Stimulated activated CD8-positive, alpha-beta memory T cell treated with anti-CD3 and anti-CD28 coated beads, Interleukin-2, amount 100 ng/mL, for 1 hour (primary cell): ENCODE results near the gene SCN8A.

ENCODE experiments used
- DNase-seq, 2 donors: peaks; one replicate each; pipeline ENCODE4 v3.0.0-alpha.2; 2020; ENCODE audit warnings: low read depth in 2 of 2

The SCN8A gene

DNA sequence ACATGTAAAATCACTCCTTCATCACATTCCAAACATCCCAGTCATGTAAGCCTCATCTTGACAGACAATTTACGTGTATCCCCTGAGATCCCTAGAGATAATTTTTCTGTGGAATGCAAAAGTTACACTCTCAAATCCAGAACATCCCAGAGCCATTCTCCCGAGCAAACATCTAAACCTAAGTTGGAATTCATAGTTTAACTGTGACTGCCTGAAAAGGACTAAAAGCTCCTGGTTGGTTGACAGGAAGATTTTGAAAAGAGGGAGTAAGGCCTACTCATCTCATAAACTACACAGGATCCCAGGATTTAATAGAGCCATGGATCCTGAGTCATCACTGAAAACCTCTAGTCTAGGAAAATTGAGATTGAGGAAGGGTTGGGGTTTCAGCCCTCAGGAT is 123.6 kb downstream of the SCN8A start:
- DNase-seq = no peak

DNA sequence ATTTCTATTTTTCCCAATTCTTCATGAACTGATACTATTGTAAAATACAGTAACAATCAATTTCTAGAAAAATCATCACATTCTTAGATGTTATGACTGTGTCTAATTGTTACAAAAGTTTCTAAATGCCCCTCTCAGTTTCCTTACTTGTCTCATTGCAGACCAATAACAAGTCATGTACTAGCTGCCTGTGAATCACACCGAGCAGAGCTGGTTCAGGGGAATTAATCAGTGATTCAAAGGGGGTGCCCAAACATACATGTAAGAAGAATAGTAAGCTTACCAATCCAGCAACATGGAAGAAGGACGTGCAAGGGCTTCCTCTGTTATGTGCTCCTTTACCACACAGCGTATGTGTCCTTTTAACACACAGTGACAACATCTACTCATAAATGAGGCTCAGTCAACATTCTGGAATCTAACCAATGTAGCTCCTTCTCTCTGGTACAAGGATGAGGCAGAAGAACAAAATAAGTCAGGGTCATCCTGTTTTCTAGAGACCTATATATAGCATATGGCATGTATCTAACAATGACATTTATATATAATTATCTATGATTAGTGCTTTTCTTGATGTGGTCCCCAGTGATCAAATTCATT is 126.4 kb downstream of the SCN8A start:
- DNase-seq = no peak

DNA sequence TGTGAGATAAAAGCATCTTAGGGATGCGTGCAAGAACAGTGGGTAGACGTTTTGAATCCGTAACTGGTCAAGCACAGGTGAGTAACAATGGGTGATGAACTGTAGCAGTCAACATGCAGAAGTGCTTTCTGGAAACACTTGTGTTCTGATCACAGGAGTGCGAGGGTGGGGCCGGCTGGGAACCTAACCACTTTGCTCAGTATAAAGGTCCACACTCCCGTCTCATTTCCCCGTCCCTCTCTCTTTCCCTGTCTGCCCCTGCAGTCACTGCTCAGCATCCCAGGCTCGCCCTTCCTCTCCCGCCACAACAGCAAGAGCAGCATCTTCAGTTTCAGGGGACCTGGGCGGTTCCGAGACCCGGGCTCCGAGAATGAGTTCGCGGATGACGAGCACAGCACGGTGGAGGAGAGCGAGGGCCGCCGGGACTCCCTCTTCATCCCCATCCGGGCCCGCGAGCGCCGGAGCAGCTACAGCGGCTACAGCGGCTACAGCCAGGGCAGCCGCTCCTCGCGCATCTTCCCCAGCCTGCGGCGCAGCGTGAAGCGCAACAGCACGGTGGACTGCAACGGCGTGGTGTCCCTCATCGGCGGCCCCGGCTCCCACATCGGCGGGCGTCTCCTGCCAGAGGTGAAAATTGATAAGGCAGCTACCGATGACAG is 130.4 kb downstream of the SCN8A start:
- DNase-seq = peak in 1 of 2 donors; percentile 10

DNA sequence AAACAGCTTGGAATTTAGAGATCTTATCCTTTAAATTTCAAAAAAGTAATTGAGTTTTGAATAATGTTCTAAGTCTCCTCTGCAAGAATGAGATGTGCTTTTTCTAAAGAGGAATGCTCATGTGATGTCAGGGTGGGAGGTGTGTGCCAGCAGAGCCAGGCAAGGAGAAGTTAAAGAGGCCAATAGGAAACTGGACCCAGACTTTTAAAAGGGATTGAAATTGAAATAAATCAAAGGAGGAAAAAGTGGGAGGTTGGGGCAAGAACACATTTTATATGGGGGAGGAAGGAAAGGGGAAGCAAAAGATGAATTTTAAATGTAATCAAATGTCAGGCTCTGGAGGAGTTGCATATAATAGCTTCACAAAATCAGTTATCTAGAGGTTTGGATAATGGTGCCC is 131.4 kb downstream of the SCN8A start:
- no peak for DNase-seq

DNA sequence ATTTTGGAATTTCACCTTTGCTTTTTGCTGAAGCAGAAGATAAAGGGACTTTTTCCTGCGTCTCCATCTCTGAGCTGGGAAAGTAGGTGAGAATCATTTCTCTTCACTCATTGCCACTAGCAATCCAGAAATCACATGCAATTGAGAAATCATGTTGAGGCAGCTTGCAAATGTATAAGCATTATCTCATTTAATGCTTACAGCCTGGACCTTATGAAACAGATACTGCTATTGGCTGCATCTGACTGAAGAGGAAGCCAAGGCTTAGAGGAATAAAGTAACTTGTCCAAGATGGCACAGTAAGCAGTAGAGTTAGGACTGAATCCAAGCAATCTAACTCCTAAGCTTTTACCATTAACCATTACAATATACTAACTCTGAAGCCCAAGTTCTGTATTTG is 135.1 kb downstream of the SCN8A start:
- DNase-seq = no peak

DNA sequence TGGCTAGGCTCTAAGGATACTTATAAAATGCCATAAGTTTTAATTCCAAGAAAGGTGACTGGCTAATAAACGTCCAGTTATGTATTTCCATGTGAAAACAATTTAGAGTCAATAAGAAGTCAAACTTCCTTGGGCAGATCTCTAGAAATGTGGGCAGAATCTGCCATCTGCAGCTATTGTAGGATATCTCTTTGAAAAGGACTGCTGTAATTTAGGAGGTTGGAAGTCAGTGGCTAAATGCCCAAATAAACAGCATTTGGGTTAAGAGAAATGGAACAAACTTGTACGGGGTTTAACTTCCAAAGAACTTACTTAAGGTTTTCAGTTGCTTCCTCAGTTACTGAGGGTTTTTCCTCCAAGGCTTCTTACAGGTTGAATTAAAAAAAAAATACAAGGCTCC is 135.9 kb downstream of the SCN8A start:
- DNase-seq = no peak

DNA sequence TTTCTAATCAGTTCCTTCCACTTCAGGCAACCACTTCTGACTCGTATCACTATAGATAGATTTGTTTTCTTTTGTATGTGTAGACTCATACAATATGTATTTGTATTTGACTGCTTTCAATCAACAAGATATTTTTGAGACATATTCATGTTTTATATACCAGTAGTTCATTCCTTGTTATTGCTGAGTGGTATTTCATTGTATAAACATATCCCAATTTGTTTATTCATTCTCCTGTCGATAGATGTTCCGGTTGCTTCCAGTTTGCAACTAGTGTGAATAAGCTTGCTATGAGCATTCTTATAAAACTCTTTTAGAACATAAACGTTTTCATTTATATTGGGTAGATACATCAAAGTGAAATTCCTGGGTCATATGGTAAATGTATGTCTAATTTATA is 138.3 kb downstream of the SCN8A start:
- no peak for DNase-seq

DNA sequence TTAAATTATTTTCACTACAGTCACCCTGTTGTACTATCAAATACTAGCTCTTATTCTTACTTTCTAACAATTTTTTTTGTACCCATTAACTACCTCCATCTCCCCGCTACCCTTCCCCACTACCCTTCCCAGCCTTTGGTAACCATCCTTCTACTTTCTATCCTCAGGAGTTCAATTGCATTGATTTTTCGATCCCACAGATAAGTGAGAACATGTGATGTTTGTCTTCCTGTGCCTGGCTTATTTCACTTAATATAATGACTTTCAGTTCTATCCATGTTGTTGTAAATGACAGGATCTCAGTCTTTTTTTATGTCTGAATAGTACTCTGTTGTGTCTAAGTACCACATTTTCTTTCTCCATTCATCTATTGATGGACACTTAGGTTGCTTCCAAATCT is 139.7 kb downstream of the SCN8A start:
- no peak for DNase-seq

DNA sequence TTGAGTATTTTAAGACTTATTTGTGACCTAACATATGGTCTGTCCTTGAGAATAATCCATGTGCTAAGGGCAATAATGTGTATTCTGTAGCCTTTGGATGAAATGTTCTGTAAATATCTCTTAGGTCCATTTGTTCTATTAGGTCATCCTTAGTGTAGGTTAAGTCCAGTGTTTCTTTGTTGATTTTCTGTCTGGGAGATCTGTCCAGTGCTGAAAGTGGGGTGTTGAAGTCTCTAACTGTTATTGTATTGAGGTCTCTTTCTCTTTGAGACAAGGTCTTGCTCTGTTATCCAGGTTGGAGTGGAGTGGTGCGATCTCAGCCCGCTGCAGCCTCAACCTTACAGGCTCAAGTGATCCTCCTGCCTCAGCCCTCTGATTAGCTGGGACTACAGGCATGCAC is 149.5 kb downstream of the SCN8A start:
- DNase-seq = no peak

DNA sequence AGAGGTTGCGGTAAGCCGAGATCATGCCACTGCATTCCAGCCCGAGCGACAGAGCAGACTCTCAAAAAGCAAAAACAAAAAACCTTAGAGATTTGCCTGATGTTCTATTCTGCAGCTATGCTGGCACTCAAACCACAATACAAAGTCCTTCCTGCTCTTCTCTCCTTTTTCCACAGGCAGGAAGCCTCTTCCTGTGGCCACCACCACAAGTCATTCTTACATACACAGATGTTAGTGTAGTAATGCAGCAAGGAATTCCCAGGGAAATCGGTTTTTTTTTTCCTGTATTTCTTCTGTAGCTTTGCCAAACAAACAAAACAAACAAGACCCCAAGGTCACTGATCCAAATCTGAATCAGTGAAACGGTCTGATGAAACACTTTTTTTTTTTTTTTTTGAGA is 153.2 kb downstream of the SCN8A start:
- DNase-seq = no peak

DNA sequence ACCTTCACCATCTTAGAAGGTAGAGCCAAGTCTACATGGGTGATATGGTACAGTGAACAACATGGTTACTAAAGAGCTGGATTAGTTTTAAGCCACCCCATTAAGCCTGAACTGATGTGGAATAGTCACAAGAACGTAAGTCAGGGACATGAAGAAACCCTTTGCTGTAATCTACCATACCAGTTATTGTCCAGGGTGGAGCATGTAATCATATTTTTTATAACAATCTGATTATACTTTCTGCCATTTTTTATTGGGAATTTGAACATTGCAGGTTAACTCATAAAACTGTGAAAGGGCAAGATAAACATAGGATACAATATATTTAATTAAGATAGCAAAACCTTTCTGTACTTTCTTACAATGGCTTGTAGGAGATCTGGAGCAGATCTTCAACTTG is 153.9 kb downstream of the SCN8A start:
- DNase-seq = no peak

DNA sequence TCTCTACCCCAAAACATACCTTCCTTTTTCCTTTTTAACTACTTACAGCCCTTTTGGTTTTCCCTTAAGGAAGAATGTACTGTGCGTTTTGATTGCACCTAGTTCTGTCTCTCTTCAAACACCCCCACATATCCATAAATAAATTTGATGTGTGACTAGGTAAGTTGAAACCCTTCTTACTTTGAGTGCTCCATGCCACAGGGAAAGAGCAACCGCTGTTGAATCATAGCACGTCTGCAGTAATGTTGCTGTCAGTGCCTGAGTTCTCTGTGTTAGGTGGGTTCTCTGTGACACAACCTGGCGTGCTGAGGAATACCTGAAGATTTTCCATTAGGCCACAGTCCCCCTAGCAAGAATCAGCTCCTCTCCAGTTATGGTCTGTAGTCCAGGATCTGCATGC is 155.4 kb downstream of the SCN8A start:
- no peak for DNase-seq

DNA sequence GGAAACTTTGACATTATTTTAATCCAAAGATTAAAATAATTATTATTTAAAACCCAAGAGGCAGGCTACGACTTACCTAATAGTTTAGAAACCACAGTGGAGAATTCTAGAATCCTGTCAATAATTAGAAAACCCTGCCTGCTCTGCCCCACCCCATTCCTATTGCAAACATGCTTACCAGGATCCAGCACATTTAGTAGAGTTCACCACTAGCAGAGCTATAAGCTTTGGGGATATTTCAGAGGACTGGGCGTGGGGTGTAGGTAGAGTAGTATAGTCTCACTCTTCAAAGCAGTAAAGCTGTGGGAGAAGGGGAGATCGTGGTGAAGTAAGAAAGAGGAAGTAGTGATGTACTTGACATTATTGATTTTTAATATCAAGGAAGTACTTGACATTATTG is 157.2 kb downstream of the SCN8A start:
- DNase-seq = no peak

DNA sequence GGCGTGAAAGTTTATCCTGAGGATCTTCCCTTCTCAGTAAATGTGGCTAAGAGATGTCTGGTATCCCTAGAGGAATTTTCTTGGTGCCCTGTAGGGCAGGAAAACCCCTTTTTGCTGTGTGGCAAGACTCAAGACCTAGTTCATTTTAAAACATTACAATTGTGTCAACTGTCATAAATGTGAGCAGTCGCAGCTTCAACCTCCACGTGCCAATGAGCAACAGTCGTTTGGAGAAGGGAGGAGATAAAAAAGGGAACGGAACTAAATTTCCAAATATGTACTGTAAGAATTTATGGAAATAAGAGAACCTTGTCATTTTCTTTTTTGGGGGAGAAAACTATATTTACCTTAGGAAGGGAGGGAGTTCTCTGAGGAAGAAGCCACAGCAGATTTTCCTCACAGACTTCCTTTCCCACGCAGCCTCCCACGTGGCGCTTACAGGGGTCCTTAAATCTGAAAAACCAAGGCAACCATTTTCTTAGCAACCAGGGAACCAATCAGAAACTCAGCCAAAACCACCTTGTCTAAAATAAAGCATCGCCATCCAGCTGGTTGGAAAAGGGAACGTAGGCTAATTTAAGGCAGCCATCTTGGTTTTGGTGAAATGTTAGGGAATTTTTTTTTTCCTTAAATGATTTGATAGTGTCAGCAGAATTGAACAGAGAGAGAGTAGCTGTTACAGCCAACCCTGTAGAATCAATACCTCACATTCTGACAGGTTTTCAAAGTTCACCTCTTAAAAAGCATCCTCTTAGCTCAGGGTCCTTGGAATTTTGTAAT is 158.4 kb downstream of the SCN8A start:
- DNase-seq = no peak

DNA sequence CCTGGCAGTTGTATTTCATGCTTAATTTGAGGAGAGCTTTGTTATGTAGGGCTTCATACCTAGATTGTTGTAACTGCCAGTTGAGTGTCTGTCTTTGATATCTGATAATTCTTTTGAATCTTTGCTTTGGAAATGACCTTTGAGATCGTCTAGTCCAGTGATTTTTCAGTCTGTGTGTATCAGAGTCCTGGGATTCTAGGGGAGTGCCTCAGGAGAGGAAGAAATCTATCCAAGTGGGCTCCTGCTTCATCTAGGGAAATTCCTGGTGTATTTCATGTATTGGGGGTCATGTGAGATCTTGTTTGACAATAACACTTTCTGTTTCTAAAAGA is 158.9 kb downstream of the SCN8A start:
- no peak for DNase-seq

DNA sequence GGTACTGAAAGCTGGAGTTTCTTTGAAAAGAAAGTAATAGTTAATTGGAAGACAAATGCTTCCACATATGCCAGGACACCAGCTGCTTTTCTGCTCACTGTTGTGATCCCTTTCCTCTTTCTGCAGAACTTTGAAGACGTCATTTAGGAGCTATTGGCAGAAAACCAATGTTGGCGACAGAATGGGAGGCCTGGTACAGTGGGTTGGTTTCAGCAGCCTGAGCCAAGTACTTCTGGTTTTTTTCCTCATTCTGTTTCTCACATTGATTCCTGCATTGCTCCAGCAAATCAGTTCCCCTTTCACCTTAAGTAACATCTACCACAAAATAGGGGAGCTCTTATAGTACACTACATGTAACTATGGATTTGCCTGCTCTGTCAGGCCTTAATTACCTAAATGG is 160.6 kb downstream of the SCN8A start:
- no peak for DNase-seq

DNA sequence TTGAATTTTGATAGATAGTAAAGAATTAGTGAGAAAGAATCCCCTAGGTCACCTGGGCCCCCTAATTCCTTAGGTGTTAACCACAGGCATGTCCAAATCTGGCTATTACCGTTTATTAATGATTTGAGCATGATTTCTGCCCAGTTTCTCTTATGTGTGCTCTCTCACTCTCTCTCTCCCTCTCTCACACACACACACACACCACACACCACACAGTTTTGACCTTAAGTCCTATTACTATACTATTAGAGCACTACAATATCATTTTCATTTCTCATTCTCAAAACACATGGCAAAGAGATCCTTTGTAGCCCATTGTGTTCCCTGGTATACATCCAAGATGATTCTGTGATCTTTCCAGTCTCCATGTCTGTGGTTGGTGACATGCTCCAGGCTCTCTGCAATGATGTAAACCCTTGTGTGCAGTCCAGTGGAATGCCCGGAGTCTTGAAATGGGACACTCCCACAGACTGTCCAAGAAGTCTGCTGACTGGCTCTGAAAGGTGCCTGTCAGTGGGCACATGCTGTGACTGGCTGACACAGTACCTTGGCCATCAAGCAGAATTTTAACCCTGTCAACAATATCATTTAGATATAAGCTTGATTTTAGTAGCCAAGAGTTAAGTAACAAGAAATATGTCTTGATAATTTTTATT is 161.3 kb downstream of the SCN8A start:
- DNase-seq = no peak

DNA sequence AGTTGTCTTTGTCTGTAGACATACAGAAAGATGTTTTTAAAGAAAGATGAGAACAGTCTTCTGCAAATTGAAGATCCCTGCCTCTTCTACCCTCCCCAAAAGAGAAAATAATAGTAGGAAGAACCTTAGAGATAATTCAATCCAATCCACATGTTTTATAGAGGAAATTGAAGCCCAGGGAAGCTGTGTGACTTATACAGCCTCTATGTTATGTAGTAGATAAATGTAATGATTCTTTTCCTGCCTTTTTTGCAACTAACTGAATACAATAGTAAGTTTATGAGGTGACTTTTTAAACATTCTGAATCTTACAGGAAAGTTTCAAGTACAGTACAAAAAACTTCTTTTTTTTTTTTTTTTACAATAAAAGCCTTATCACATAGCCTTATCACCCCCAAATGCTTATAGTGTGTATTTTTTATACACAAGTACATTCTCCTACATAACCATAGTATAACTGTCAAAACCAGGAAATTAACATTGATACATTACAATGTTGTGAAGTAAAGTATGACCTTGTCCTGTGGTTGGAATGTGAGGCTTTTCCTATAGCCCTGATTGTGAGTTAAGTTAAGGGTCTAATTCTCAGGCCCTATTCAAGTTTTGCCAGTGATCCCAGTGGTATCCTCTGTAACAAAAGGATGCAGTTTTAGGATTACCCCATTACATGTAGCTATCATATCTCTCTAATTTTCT is 163.1 kb downstream of the SCN8A start:
- no peak for DNase-seq

DNA sequence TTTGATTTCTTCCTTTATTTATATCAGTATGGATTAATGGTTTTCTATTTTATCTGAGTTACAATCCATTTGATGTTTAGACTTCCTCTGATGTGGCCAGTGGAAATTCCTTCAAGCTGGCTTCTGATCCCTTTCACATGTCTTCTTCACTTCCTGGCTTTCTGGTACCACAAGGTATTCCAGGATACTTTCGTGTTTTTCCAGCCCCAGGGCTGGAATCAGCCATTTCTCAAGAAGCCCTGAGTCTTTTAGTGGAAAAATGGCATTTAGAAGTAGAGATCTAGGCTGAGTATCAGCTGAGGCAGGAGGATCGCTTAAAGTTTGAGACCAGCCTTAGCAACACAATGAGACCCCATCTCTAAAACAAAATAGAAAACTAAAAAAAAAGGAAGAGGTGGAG is 164.2 kb downstream of the SCN8A start:
- DNase-seq = no peak

DNA sequence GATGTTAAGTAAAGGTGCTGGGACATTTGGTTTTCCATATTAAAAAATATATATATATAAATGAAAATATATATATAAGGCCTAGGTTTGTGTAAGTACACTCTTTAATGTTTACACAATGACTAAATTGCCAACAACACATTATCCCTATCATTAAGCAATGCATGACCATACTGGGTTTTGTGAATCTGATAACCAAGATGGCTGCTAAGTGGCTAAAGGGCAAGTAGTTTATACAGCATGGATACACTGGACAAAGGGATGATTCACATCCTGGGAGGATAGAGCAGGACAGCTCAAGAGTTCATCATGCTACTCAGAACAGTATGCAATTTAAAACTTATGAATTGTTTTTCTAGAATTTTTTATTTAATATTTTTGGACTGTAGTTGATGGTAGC is 168.1 kb downstream of the SCN8A start:
- DNase-seq = no peak

DNA sequence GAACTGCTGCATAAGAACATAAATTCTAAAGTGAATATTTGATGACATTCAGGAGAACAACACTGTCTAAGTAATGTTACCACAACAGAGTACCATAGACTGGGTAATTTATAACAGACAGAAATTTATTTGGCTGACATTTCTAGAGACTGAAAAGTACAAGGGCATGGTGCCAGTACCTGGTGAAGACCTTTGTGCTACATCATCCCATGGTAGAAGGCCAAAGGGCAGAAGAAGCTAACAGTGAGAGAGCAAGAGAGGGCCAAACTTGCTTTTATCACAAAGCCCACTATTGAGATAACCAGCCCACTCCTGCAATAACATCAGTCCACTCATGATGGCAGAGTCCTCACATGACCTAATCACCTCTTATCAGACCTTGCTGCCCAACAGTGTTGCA is 168.7 kb downstream of the SCN8A start:
- no peak for DNase-seq

DNA sequence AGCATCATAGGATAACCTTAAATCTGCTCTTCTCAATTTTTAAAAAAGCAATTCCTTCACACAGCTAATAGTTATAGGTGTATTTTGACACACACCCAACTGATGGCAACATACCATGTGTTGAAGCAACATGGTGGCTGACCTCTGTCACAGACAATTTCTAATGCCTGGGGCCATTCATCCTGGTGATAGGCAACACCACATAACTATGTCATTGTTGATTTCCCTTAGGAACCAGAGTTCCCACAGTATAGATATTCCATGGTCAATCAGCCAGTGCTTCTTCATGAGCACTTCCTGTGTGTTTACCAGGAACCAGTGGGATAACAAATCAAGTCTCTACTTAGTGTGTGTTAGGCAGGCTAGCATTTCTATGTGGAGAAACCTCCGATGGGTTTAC is 169.2 kb downstream of the SCN8A start:
- DNase-seq = no peak
